Pancreas (tissue), 10 donors: ENCODE data around the gene SPOCK1. TPM values are rescaled to one million over a fixed set of nuclear protein-coding genes. Genes with fewer than 3 reads are reported as not detected.

Experiments
- ATAC-seq, 4 donors: fragments of 200-7000 bp; cut with Tn5 transposase; one replicate each; pipeline versions ENCODE4 v1.8.0 to v1.9.1; 2020; ENCODE audit warnings: mild to moderate bottlenecking in 4 of 4, moderate library complexity in 4 of 4
- DNase-seq, 6 donors: peaks; one replicate each; pipeline ENCODE4 v3.0.0-alpha.2; 2020
- FAIRE-seq: peaks from 2 replicates; lab custom pipeline; 2012; peaks lifted over from hg19 to GRCh38; lab: Jason Lieb, UNC
- H3K27ac ChIP-seq, 4 donors: fragments of 200-600 bp; sonication (generic); 1 replicate in 3 of 4; 2 replicates in 1 of 4; pipeline versions ENCODE4 v1.5.0 to v1.8.0; 2020
- H3K27me3 ChIP-seq, 4 donors: fragments of 200-600 bp; one replicate each; pipeline ENCODE4 v1.8.0; 2021
- H3K36me3 ChIP-seq, 3 donors: fragments of 200-600 bp; sonication (generic) in 1 of 3; one replicate each; pipeline versions ENCODE4 v1.5.0 to v1.8.0; 2020 to 2021
- H3K4me1 ChIP-seq, 3 donors: fragments of 200-600 bp; one replicate each; pipeline ENCODE4 v1.8.0; 2021
- H3K4me3 ChIP-seq, 4 donors: fragments of 200-600 bp; sonication (generic) in 2 of 4; one replicate each; pipeline versions ENCODE4 v1.5.0 to v1.8.0; 2020 to 2021
- H3K9me3 ChIP-seq, 4 donors: fragments of 200-600 bp; one replicate each; pipeline ENCODE4 v1.8.0; 2021
- WGBS, 2 donors: extraction: QIAGEN DNeasy Blood & Tissue Kit; methylation state at CpG; one replicate each; pipeline ENCODE4 v1.1.7; 2013; 5-methylcytosine and 5-hydroxymethylcytosine counted together
- intact Hi-C, 3 donors: fragments of 100-400 bp; cut with DNase I; formaldehyde crosslinking; loops; one replicate each; pipeline versions ENCODE4 v1.11.1 to v1.14.2; 2022
- polyA plus RNA-seq, 2 donors: library from polyadenylated mRNA; stranded (reverse); fragments of 200-250 nt; gene quantifications; one replicate each; pipeline ENCODE4 v1.2.3, GENCODE V29; 2013
- total RNA-seq, 6 donors: library from RNA; stranded (reverse); fragmentation: NEBNext Ultra II Directional in 4 of 6; extraction: Animal tissue kit (Norgen Biotek cat#: 25700) in 4 of 6; gene quantifications; one replicate each; pipeline versions ENCODE4 v1.2.1 to v1.2.4, GENCODE V29; 2021 to 2023
- TF ChIP-seq, protein P1 (sequence below), 4 donors: fragments of 200-600 bp; sonication (generic) in 3 of 4; IDR thresholded peaks; one replicate each; pipeline versions ENCODE4 v1.5.0 to v1.8.0; 2021; ENCODE audit warnings: antibody characterized with exemption in 4 of 4
- donor health status: healthy with polysubstance abuse.
- donor health status: DM: no; HTN: no; CAD: no; lungs with moderate emphysema.
- donor health status: DM: no; HTN: no; CAD: no.
- donor health status: control.
- donor health status: control.
- donor health status: Bipolar disorder and iron deficiency.
- donor health status: DM: yes; HTN: yes; CAD: no.
- donor health status: DM: no; HTN: no; CAD: no.
- donor health status: DM: no; HTN: no; CAD: no.
- donor health status: DM: yes; HTN: yes; CAD: no.

SPOCK1 gene
- total and polyA plus RNA-seq, 8 donors = 1.7 to 16.5 (median 5.3) TPM

DNA sequence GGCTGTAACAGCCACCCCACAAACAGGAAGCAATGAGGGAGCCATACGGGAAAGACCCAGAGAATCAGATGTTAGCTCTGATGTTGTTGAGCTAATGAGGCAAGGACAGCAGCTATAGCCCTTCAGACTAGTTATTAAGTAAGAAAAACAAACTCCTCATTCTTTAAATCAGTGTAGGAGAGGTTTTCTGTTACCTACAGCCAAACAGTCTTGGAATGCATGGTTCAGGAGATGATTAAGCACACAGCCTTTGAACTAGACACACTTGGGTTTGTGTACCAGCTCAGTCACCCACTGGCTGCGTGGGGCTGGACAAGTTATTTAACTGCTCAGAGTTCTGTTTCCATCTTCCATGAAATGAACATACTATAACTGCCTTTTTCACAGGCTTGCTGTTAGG, 68.1 kb downstream of the SPOCK1 start:
- H3K4me3 ChIP-seq = no peak overlapping the region
- intact Hi-C loops = no loop called here
- H3K36me3 ChIP-seq = no peaks in the 10 kb centered on the region
- 30 to 38% methylated on average over 2 of the region's 2 CpGs for WGBS, 2 donors
- H3K9me3 ChIP-seq = no peaks in the 10 kb centered on the region
- no peaks in the 10 kb centered on the region for H3K27me3 ChIP-seq
- ATAC-seq = no peak
- DNase-seq = no peak
- no peak overlapping the region for H3K27ac ChIP-seq
- TF ChIP-seq, protein P1, sequence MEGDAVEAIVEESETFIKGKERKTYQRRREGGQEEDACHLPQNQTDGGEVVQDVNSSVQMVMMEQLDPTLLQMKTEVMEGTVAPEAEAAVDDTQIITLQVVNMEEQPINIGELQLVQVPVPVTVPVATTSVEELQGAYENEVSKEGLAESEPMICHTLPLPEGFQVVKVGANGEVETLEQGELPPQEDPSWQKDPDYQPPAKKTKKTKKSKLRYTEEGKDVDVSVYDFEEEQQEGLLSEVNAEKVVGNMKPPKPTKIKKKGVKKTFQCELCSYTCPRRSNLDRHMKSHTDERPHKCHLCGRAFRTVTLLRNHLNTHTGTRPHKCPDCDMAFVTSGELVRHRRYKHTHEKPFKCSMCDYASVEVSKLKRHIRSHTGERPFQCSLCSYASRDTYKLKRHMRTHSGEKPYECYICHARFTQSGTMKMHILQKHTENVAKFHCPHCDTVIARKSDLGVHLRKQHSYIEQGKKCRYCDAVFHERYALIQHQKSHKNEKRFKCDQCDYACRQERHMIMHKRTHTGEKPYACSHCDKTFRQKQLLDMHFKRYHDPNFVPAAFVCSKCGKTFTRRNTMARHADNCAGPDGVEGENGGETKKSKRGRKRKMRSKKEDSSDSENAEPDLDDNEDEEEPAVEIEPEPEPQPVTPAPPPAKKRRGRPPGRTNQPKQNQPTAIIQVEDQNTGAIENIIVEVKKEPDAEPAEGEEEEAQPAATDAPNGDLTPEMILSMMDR (IDR thresholded peaks at IDR 0.05) = no peak
- no peaks in the 10 kb centered on the region for H3K4me1 ChIP-seq
- FAIRE-seq = no peak

DNA sequence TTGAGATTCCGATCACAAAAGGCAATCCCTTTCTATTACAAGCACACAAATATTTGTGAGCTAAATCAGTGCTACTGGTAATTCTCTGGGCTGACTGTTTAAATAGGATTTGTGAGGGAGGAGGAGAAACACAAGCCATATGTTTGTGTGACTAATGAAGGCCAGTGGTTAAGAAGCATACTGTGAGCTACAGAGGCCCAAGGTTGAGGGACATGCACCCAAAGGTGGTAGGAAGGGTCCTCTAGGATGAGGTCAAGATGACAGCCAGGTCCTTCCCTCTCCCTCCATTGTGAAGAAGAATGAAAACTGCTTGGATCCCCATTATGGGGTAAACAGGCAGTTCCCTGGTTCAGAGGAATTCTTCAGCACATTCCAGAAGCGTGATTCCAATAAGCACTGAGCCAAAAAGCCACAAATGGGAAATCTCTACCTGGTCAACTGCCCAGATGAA, 83.9 kb downstream of the SPOCK1 start:
- intact Hi-C loops = no loop called here
- Histone ChIP-seq H3K9me3 (no peaks in the 10 kb centered on the region), H3K27ac (no peak overlapping the region), H3K36me3 (no peaks in the 10 kb centered on the region), H3K27me3 (no peaks in the 10 kb centered on the region), H3K4me3 (no peak overlapping the region), H3K4me1 (no peaks in the 10 kb centered on the region)
- no peak for FAIRE-seq
- TF ChIP-seq, protein P1 (IDR thresholded peaks at IDR 0.05) = no peak
- no peak for DNase-seq
- WGBS, 2 donors = 73 to 74% methylated on average over 2 of the region's 2 CpGs
- ATAC-seq = peak in 1 of 4 donors; percentile 28

DNA sequence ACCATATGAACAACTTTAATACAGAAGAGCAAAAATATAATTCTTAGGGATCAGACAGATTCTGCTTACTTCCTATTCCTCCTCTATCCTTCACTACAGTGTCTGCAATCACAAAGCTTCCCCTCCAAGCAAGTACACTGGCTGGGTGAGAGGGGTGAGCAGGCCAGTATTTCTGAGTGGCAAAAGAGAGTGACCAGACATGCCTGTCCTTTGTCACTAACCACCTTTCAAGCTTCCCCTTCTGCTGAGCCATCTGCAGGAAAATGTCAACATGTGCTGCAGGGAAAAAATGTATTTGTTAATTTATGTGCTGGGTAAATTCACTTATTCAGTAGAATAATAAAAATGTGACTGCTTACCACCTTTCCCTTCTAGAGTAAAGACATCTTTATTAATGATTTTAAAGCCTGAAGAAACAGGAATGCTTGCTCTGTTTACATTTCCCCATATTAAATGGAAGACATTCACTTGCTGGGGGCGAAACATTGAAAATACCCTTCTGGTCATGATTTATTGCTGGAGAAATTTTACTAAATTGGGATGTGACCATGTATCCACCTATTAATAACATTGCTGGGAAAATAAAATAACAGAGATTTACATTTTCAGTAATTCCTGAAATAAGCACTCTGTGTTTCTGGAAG, 84.9 kb downstream of the SPOCK1 start:
- Histone ChIP-seq H3K27ac (no peak overlapping the region), H3K9me3 (no peaks in the 10 kb centered on the region), H3K4me1 (no peaks in the 10 kb centered on the region), H3K27me3 (no peaks in the 10 kb centered on the region), H3K4me3 (no peak overlapping the region), H3K36me3 (no peaks in the 10 kb centered on the region)
- ATAC-seq (no peak), FAIRE-seq (no peak), DNase-seq (no peak)
- intact Hi-C loops = no loop called here
- TF ChIP-seq, protein P1 (IDR thresholded peaks at IDR 0.05) = no peak
- 49 to 62% methylated on average over 1 of the region's 1 CpG for WGBS, 2 donors

DNA sequence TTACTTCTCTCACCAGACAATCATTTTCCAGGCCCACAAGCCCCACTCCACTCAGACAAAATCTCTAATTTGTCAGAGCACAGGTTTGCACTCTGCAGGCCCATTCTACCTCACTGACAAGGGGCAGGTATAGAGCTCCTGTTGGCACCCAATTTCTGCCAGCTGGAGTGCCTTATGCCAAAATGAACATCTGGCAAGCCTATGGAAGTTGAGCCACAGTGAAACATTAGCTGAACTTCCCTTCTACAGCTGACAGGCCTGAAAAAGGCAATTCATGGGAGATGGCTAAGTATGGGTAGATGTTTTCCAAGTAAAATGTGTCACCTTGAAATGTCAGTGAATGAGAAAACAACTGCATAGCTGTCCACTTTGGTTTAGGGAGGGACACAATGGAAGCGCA, 87.0 kb downstream of the SPOCK1 start:
- DNase-seq = no peak
- WGBS, 2 donors = 95% methylated on average over 1 of the region's 1 CpG
- Histone ChIP-seq H3K9me3 (no peaks in the 10 kb centered on the region), H3K36me3 (no peaks in the 10 kb centered on the region), H3K27ac (no peak overlapping the region), H3K27me3 (no peaks in the 10 kb centered on the region), H3K4me1 (no peaks in the 10 kb centered on the region), H3K4me3 (no peak overlapping the region)
- FAIRE-seq = no peak
- TF ChIP-seq, protein P1 (IDR thresholded peaks at IDR 0.05) = no peak
- ATAC-seq = no peak
- intact Hi-C loops = no loop called here

DNA sequence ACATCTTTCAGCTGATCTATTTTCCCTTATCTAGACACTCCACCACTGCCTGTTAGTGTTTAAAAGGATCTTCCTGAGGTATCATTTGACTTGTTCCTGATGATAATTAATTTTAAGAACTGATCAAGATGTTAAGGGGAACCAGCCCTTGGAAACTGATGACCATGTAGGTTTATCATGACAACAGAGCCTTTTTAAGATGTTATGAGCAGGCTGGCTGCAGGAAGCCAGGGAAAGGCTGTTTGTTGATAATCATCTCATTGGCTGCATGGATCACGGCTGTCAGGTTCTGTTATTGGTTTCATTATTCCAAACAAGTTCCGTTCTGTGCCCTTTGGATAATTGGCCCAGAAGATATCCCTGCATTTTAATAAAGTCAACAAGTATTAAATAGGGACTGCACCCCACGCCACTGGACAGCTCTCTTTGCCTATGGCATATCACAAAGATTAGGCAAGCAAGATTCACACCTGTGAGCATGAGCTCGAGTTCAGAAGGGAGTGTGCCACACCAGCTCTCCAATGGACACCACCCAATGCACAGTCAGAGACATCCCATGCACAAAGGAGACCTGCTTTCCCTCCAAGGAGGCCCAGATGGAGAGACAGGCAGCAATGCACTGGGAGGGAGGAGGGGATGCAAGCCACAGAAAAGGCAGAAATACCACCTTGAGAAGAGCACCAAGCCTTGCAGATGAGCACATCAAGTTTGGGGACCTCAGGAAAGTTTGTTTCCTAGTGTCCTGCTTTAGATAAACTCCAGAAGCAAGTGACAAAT, 88.7 kb downstream of the SPOCK1 start:
- ATAC-seq (no peak), FAIRE-seq (no peak), DNase-seq (no peak)
- no peaks in the 10 kb centered on the region for H3K27me3 ChIP-seq
- H3K4me3 ChIP-seq = no peak overlapping the region
- TF ChIP-seq, protein P1 (IDR thresholded peaks at IDR 0.05) = no peak
- intact Hi-C loops = no loop called here
- H3K27ac ChIP-seq = no peak overlapping the region
- 65 to 79% methylated on average over 4 of the region's 4 CpGs for WGBS, 2 donors
- no peaks in the 10 kb centered on the region for H3K4me1 ChIP-seq
- no peaks in the 10 kb centered on the region for H3K9me3 ChIP-seq
- H3K36me3 ChIP-seq = no peaks in the 10 kb centered on the region
